Natural killer cell (primary cell): ENCODE measurements around the gene UGT1A1. TPM values are rescaled to one million over a fixed set of nuclear protein-coding genes. Genes with fewer than 3 reads are reported as not detected.

ENCODE experiments used
- ATAC-seq, 3 donors: fragments of 150-1000 bp in 2 of 3; fragments of 200-7000 bp in 1 of 3; cut with Tn5 transposase; 1 replicate in 1 of 3; 2 replicates in 2 of 3; pipeline ENCODE4 v1.10.0; 2021; ENCODE audit warnings: mild to moderate bottlenecking in 2 of 3, moderate library complexity in 2 of 3
- DNase-seq, 2 donors: peaks; one replicate each; pipeline versions ENCODE4 v3.0.0 to v3.0.0-alpha.2; 2013 to 2021; ENCODE audit warnings: mixed read lengths in 1 of 2
- H3K27ac ChIP-seq: one replicate; pipeline ENCODE4 v1.5.1; 2013; ENCODE audit warnings: mild to moderate bottlenecking, low read length
- H3K27me3 ChIP-seq: one replicate; pipeline ENCODE4 v1.6.1; 2013; ENCODE audit warnings: low read length; ENCODE audit not compliant: control insufficient read depth, insufficient read depth
- H3K36me3 ChIP-seq: one replicate; pipeline ENCODE4 v1.6.1; 2013; ENCODE audit warnings: low read length; ENCODE audit not compliant: control insufficient read depth, insufficient read depth
- H3K4me1 ChIP-seq: one replicate; pipeline ENCODE4 v1.6.1; 2013; ENCODE audit warnings: low read length; ENCODE audit not compliant: control insufficient read depth, insufficient read depth
- H3K4me3 ChIP-seq: one replicate; pipeline ENCODE4 v1.5.1; 2013; ENCODE audit warnings: low read length
- H3K9me3 ChIP-seq: one replicate; pipeline ENCODE4 v1.6.1; 2013; ENCODE audit warnings: low read length; ENCODE audit not compliant: control insufficient read depth, insufficient read depth
- H3K27ac Mint-ChIP-seq, 2 donors: one replicate each; pipeline ENCODE4 v1.8.0; 2022; ENCODE audit warnings: mild to moderate bottlenecking in 2 of 2, mixed read lengths in 2 of 2, moderate library complexity in 1 of 2
- H3K27me3 Mint-ChIP-seq, 2 donors: one replicate each; pipeline ENCODE4 v1.8.0; 2022; ENCODE audit warnings: low read depth in 2 of 2, mixed read lengths in 2 of 2
- H3K36me3 Mint-ChIP-seq: one replicate; pipeline ENCODE4 v1.8.0; 2022; ENCODE audit warnings: mixed read lengths
- H3K4me1 Mint-ChIP-seq, 2 donors: one replicate each; pipeline ENCODE4 v1.8.0; 2022; ENCODE audit warnings: mixed read lengths in 2 of 2
- H3K4me3 Mint-ChIP-seq: one replicate; pipeline ENCODE4 v1.8.0; 2022; ENCODE audit warnings: mild to moderate bottlenecking, moderate library complexity, mixed read lengths
- H3K9me3 Mint-ChIP-seq, 2 donors: one replicate each; pipeline ENCODE4 v1.8.0; 2022; ENCODE audit warnings: mixed read lengths in 2 of 2
- CTCF ChIP-seq: fragments of 200-600 bp; IDR thresholded peaks from one replicate; pipeline ENCODE4 v1.8.0; 2022; ENCODE audit warnings: antibody characterized with exemption
- WGBS: methylation state at CpG from one replicate; pipeline ENCODE4 v1.1.7; 2013; ENCODE audit warnings: missing lambda C conversion rate; ENCODE audit not compliant: insufficient coverage; 5-methylcytosine and 5-hydroxymethylcytosine counted together
- intact Hi-C: fragments of 100-400 bp; cut with micrococcal nuclease; formaldehyde crosslinking; loops from one replicate; pipeline ENCODE4 v1.14.2; 2022
- total RNA-seq, 4 donors: library from RNA; stranded (reverse); fragments of 120-200 nt in 1 of 4; gene quantifications; one replicate each; pipeline versions ENCODE4 v1.2.3 to v1.2.4, GENCODE V29; 2013 to 2022

Gene UGT1A1
- total RNA-seq, 3 donors from 2014 or later (not counting 1 experiment from before 2014, with no cell fraction given), result not detected

GRCh38 chr2:233815861-233816260 is 55.8 kb downstream of the UGT1A1 start:
- no peaks in the 10 kb centered on the region for H3K36me3 Mint-ChIP-seq
- no peaks in the 10 kb centered on the region for H3K9me3 Mint-ChIP-seq
- DNase-seq, result no peak
- Histone ChIP-seq H3K27ac (no peak overlapping the region), H3K4me3 (no peak overlapping the region), H3K27me3 (no peaks in the 10 kb centered on the region), H3K4me1 (no peaks in the 10 kb centered on the region), H3K9me3 (no peaks in the 10 kb centered on the region), H3K36me3 (no peaks in the 10 kb centered on the region)
- H3K4me3 Mint-ChIP-seq, result no peak overlapping the region
- H3K4me1 Mint-ChIP-seq, result peaks cover 0 to 5% of the 10 kb centered on the region in 2 donors
- no peak overlapping the region for H3K27ac Mint-ChIP-seq
- 100% methylated on average over 1 of the region's 6 CpGs for WGBS
- intact Hi-C loops, result no loop called here
- no peak for ATAC-seq
- peaks cover 11 to 21% of the 10 kb centered on the region in 2 donors for H3K27me3 Mint-ChIP-seq
- TF ChIP-seq CTCF, result no peak

- no peak for DNase-seq
- no peak overlapping the region for H3K27ac ChIP-seq
- no peak overlapping the region for H3K27ac Mint-ChIP-seq
- no peaks in the 10 kb centered on the region for H3K27me3 ChIP-seq
- no peaks in the 10 kb centered on the region for H3K9me3 ChIP-seq
- peaks cover 0 to 5% of the 10 kb centered on the region in 2 donors for H3K4me1 Mint-ChIP-seq
- H3K4me3 ChIP-seq, result no peak overlapping the region
- H3K36me3 ChIP-seq, result no peaks in the 10 kb centered on the region
- H3K4me3 Mint-ChIP-seq, result no peak overlapping the region
- H3K27me3 Mint-ChIP-seq, result peaks cover 11 to 21% of the 10 kb centered on the region in 2 donors
- H3K9me3 Mint-ChIP-seq, result no peaks in the 10 kb centered on the region
- H3K4me1 ChIP-seq, result no peaks in the 10 kb centered on the region
- 87% methylated on average over 2 of the region's 2 CpGs for WGBS
- intact Hi-C loops, result no loop called here
- TF ChIP-seq CTCF, result no peak
- no peak for ATAC-seq
- H3K36me3 Mint-ChIP-seq, result no peaks in the 10 kb centered on the region
Observed at GRCh38 chr2:233816334-233816733, 56.3 kb downstream of the UGT1A1 start.

- Histone ChIP-seq H3K27me3 (no peaks in the 10 kb centered on the region), H3K9me3 (no peaks in the 10 kb centered on the region), H3K4me3 (no peak overlapping the region), H3K4me1 (no peaks in the 10 kb centered on the region), H3K27ac (no peak overlapping the region), H3K36me3 (no peaks in the 10 kb centered on the region)
- Mint-ChIP-seq H3K4me3 (no peak overlapping the region), H3K4me1 (peaks cover 0 to 5% of the 10 kb centered on the region in 2 donors), H3K27me3 (peaks cover 11 to 21% of the 10 kb centered on the region in 2 donors), H3K9me3 (no peaks in the 10 kb centered on the region), H3K27ac (no peak overlapping the region), H3K36me3 (no peaks in the 10 kb centered on the region)
- ATAC-seq (no peak), DNase-seq (no peak)
- 68% methylated on average over 4 of the region's 4 CpGs for WGBS
- TF ChIP-seq CTCF, result no peak
- intact Hi-C loops, result no loop called here
Observed at GRCh38 chr2:233816771-233817170, 56.7 kb downstream of the UGT1A1 start.

GRCh38 chr2:233817361-233817911 is 57.4 kb downstream of the UGT1A1 start:
- intact Hi-C loops, result no loop called here
- peaks cover 0 to 5% of the 10 kb centered on the region in 2 donors for H3K4me1 Mint-ChIP-seq
- TF ChIP-seq CTCF, result no peak
- DNase-seq (no peak), ATAC-seq (no peak)
- H3K27ac Mint-ChIP-seq, result no peak overlapping the region
- Histone ChIP-seq H3K27ac (no peak overlapping the region), H3K27me3 (no peaks in the 10 kb centered on the region), H3K36me3 (no peaks in the 10 kb centered on the region), H3K4me1 (no peaks in the 10 kb centered on the region), H3K4me3 (no peak overlapping the region), H3K9me3 (no peaks in the 10 kb centered on the region)
- H3K36me3 Mint-ChIP-seq, result no peaks in the 10 kb centered on the region
- H3K4me3 Mint-ChIP-seq, result no peak overlapping the region
- H3K9me3 Mint-ChIP-seq, result no peaks in the 10 kb centered on the region
- WGBS, result 80% methylated on average over 3 of the region's 3 CpGs
- H3K27me3 Mint-ChIP-seq, result peaks cover 11 to 21% of the 10 kb centered on the region in 2 donors
